GM23248 (cell line): ENCODE measurements around the gene CROCC2. TPM values are rescaled to one million over a fixed set of nuclear protein-coding genes. Genes with fewer than 3 reads are reported as not detected.

Experiments
- DNase-seq: peaks from one replicate; pipeline ENCODE4 v3.0.0-alpha.2; 2015
- H2AFZ ChIP-seq: fragments of 200-600 bp; sonication (generic); 2 replicates; pipeline ENCODE4 v1.6.1; 2016; ENCODE audit warnings: antibody characterized with exemption
- H3F3A ChIP-seq: fragments of 200-600 bp; sonication (generic); 2 replicates; pipeline ENCODE4 v1.6.1; 2016; ENCODE audit warnings: mild to moderate bottlenecking, antibody characterized with exemption, mixed run types; ENCODE audit not compliant: insufficient read depth
- H3K27ac ChIP-seq: fragments of 200-600 bp; sonication (generic); 2 replicates; pipeline ENCODE4 v1.5.1; 2016; ENCODE audit warnings: mild to moderate bottlenecking
- H3K27me3 ChIP-seq: fragments of 200-600 bp; sonication (generic); replicated peaks from 2 replicates; pipeline ENCODE4 v1.6.1; 2016; ENCODE audit warnings: mild to moderate bottlenecking; ENCODE audit not compliant: insufficient read depth
- H3K36me3 ChIP-seq: fragments of 200-600 bp; sonication (generic); 2 replicates; pipeline ENCODE4 v1.6.1; 2016; ENCODE audit warnings: low read depth, mild to moderate bottlenecking
- H3K4me1 ChIP-seq: fragments of 200-600 bp; sonication (generic); 2 replicates; pipeline ENCODE4 v1.6.1; 2016; ENCODE audit warnings: mild to moderate bottlenecking; ENCODE audit not compliant: insufficient read depth
- H3K4me2 ChIP-seq: fragments of 200-600 bp; sonication (generic); one replicate; pipeline ENCODE4 v1.6.1; 2016; ENCODE audit warnings: mild to moderate bottlenecking; ENCODE audit not compliant: unreplicated experiment
- H3K4me3 ChIP-seq: fragments of 200-600 bp; sonication (generic); 2 replicates; pipeline ENCODE4 v1.5.1; 2016; ENCODE audit warnings: mild to moderate bottlenecking
- H3K79me2 ChIP-seq: fragments of 200-600 bp; sonication (generic); 2 replicates; pipeline ENCODE4 v1.6.1; 2016; ENCODE audit warnings: mild to moderate bottlenecking; ENCODE audit not compliant: insufficient read depth
- H3K9ac ChIP-seq: fragments of 200-600 bp; sonication (generic); 2 replicates; pipeline ENCODE4 v1.6.1; 2016; ENCODE audit warnings: mild to moderate bottlenecking
- H3K9me2 ChIP-seq: fragments of 200-600 bp; sonication (generic); 2 replicates; pipeline ENCODE4 v1.6.1; 2016; ENCODE audit warnings: mixed run types, mild to moderate bottlenecking, moderate library complexity; ENCODE audit not compliant: insufficient read depth
- H3K9me3 ChIP-seq: fragments of 200-600 bp; sonication (generic); one replicate; pipeline ENCODE4 v1.6.1; 2017; ENCODE audit warnings: low read depth
- H4K20me1 ChIP-seq: fragments of 200-600 bp; sonication (generic); 2 replicates; pipeline ENCODE4 v1.6.0; 2016; ENCODE audit not compliant: insufficient read depth
- EZH2 ChIP-seq: fragments of 200-600 bp; sonication (generic); IDR thresholded peaks from 2 replicates; pipeline ENCODE4 v1.6.1; 2018; ENCODE audit warnings: antibody characterized with exemption, mild to moderate bottlenecking; ENCODE audit not compliant: insufficient read depth, poor library complexity, severe bottlenecking
- EZH2phosphoT487 ChIP-seq: fragments of 200-600 bp; sonication (generic); IDR thresholded peaks from 2 replicates; pipeline ENCODE4 v1.6.1; 2018; ENCODE audit warnings: antibody characterized with exemption, moderate library complexity, mild to moderate bottlenecking, low read depth; ENCODE audit not compliant: insufficient read depth
- WGBS, 2 experiments: methylation state at CpG; one replicate each; pipeline ENCODE4 v1.1.6; 2015 to 2017; ENCODE audit warnings: low lambda C conversion rate in 2 of 2, low coverage in 1 of 2; ENCODE audit errors: missing lambda C conversion rate in 2 of 2; 5-methylcytosine and 5-hydroxymethylcytosine counted together
- in situ Hi-C: fragments of 300-500 bp; cut with MboI; formaldehyde crosslinking; loops from 2 replicates; pipeline ENCODE4 v1.15.0; 2020
- polyA plus RNA-seq: library from polyadenylated mRNA; unstranded; fragments of >200 nt; fragmentation: Nextera tagmentation; extraction: Ambion mirVana; gene quantifications from 2 replicates; pipeline ENCODE4 v1.2.1, GENCODE V29; 2016
- total RNA-seq: library from RNA; depleted of rRNA; stranded (reverse); fragments of >200 nt; shearing (Covaris generic); gene quantifications from 2 replicates; pipeline ENCODE4 v1.2.3, GENCODE V29; 2014

Gene CROCC2
- total and polyA plus RNA-seq, 2 experiments from 2014 or later = under 0.01 TPM; not detected in 1

DNA sequence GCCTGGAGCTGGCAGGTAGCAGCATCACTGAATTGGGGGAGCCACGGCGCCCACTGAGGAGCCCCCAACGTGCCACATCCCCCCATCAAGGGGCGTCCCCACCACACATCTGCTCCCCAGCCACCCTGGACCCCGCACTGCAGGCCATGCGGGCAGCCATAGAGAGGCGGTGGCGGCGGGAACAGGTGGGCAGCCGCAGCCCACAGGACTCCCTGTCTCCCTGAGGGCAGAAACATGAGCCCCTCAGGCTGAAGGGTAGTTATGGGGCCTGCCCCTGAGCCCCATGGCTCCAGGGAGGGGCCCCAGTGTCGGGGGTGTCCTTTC lies 26.6 kb downstream of the CROCC2 start:
- no peak for TF ChIP-seq EZH2phosphoT487
- no peak for TF ChIP-seq EZH2
- H3K27me3 ChIP-seq = no peaks in the 10 kb centered on the region
- no peaks in the 10 kb centered on the region for H3F3A ChIP-seq
- H3K9me3 ChIP-seq = no peaks in the 10 kb centered on the region
- no peaks in the 10 kb centered on the region for H4K20me1 ChIP-seq
- no peak overlapping the region for H3K27ac ChIP-seq
- H3K9ac ChIP-seq = no peak overlapping the region
- no peaks in the 10 kb centered on the region for H3K4me1 ChIP-seq
- 74 to 80% methylated on average over 11 of the region's 11 CpGs for WGBS, 2 experiments
- H3K36me3 ChIP-seq = no peaks in the 10 kb centered on the region
- no peak overlapping the region for H3K4me2 ChIP-seq
- DNase-seq = no peak
- H3K79me2 ChIP-seq = no peaks in the 10 kb centered on the region
- in situ Hi-C loops = no loop called here
- no peak overlapping the region for H3K4me3 ChIP-seq
- H2AFZ ChIP-seq = no peak overlapping the region
- H3K9me2 ChIP-seq = no peaks in the 10 kb centered on the region

GRCh38 chr2:240933048-240933965 lies 27.2 kb downstream of the CROCC2 start:
- WGBS, 2 experiments = 68 to 72% methylated on average over 27 to 29 of the region's 30 CpGs
- Histone ChIP-seq H3K27ac (no peak overlapping the region), H2AFZ (no peak overlapping the region), H3K4me2 (no peak overlapping the region), H3K4me1 (no peaks in the 10 kb centered on the region), H4K20me1 (no peaks in the 10 kb centered on the region), H3K9me2 (no peaks in the 10 kb centered on the region), H3K9ac (no peak overlapping the region), H3K36me3 (no peaks in the 10 kb centered on the region), H3K27me3 (no peaks in the 10 kb centered on the region), H3K79me2 (no peaks in the 10 kb centered on the region), H3K9me3 (no peaks in the 10 kb centered on the region), H3F3A (no peaks in the 10 kb centered on the region), H3K4me3 (no peak overlapping the region)
- in situ Hi-C loops = no loop called here
- TF ChIP-seq EZH2phosphoT487 = no peak
- TF ChIP-seq EZH2 = no peak
- no peak for DNase-seq

GRCh38 chr2:240933966-240934700 lies 28.0 kb downstream of the CROCC2 start:
- 86 to 87% methylated on average over 13 to 23 of the region's 23 CpGs for WGBS, 2 experiments
- H3K4me1 ChIP-seq = no peaks in the 10 kb centered on the region
- no peaks in the 10 kb centered on the region for H3K9me3 ChIP-seq
- TF ChIP-seq EZH2phosphoT487 (no peak), EZH2 (no peak)
- H3F3A ChIP-seq = no peaks in the 10 kb centered on the region
- H3K9me2 ChIP-seq = no peaks in the 10 kb centered on the region
- H3K79me2 ChIP-seq = no peaks in the 10 kb centered on the region
- H4K20me1 ChIP-seq = no peaks in the 10 kb centered on the region
- DNase-seq = no peak
- no peak overlapping the region for H3K4me3 ChIP-seq
- H3K27ac ChIP-seq = no peak overlapping the region
- H2AFZ ChIP-seq = no peak overlapping the region
- no peaks in the 10 kb centered on the region for H3K27me3 ChIP-seq
- no peaks in the 10 kb centered on the region for H3K36me3 ChIP-seq
- in situ Hi-C loops = no loop called here
- no peak overlapping the region for H3K9ac ChIP-seq
- no peak overlapping the region for H3K4me2 ChIP-seq

DNA sequence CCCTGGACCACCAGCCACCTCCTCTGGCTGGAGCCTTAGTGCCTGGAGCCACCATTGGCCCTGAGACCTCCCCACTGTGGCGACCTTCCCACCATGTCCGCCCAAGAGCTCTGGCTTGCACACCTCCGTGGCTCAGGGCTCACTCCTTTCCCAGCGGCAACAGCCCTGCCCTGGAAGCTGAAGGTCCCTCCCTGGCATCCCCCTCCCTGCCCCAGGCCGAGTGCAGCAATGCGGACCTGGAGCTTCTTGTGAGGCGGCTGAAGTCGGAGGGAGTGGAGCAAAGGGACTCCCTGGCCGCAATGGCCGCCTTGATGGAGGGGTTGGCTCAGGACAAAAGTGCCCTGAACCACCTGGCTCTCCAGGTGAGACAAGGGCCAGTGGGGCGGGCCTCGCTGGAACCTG lies 28.6 kb downstream of the CROCC2 start:
- no peaks in the 10 kb centered on the region for H3K36me3 ChIP-seq
- no peaks in the 10 kb centered on the region for H3K9me2 ChIP-seq
- 94 to 97% methylated on average over 10 to 12 of the region's 12 CpGs for WGBS, 2 experiments
- H3K4me3 ChIP-seq = no peak overlapping the region
- no peaks in the 10 kb centered on the region for H3K4me1 ChIP-seq
- H3K79me2 ChIP-seq = no peaks in the 10 kb centered on the region
- H3K9me3 ChIP-seq = no peaks in the 10 kb centered on the region
- H4K20me1 ChIP-seq = no peaks in the 10 kb centered on the region
- H2AFZ ChIP-seq = no peak overlapping the region
- H3F3A ChIP-seq = no peaks in the 10 kb centered on the region
- H3K9ac ChIP-seq = no peak overlapping the region
- no peak overlapping the region for H3K27ac ChIP-seq
- in situ Hi-C loops = no loop called here
- H3K27me3 ChIP-seq = no peaks in the 10 kb centered on the region
- no peak overlapping the region for H3K4me2 ChIP-seq
- no peak for TF ChIP-seq EZH2phosphoT487
- no peak for TF ChIP-seq EZH2
- DNase-seq = no peak
